Right lobe of liver (tissue), 4 donors: ENCODE results near the gene KCNH2.

Experiments
- POLR2A ChIP-seq: fragments of 450-650 bp; IDR thresholded peaks from one replicate; pipeline ENCODE4 v1.6.1; 2017; ENCODE audit warnings: antibody characterized with exemption, mild to moderate bottlenecking
- TF ChIP-seq, protein P1 (sequence below), 4 donors: fragments of 200-600 bp in 3 of 4; fragments of 450-650 bp in 1 of 4; IDR thresholded peaks; one replicate each; pipeline versions ENCODE4 v1.5.1 to v1.8.0; 2016 to 2022; ENCODE audit warnings: antibody characterized with exemption in 4 of 4, mild to moderate bottlenecking in 2 of 4
- donor health status: DM: no; HTN: no; CAD: no.
- donor health status: DM: no; HTN: no; CAD: no.
- donor health status: DM: no; HTN: yes; CAD: no.

DNA sequence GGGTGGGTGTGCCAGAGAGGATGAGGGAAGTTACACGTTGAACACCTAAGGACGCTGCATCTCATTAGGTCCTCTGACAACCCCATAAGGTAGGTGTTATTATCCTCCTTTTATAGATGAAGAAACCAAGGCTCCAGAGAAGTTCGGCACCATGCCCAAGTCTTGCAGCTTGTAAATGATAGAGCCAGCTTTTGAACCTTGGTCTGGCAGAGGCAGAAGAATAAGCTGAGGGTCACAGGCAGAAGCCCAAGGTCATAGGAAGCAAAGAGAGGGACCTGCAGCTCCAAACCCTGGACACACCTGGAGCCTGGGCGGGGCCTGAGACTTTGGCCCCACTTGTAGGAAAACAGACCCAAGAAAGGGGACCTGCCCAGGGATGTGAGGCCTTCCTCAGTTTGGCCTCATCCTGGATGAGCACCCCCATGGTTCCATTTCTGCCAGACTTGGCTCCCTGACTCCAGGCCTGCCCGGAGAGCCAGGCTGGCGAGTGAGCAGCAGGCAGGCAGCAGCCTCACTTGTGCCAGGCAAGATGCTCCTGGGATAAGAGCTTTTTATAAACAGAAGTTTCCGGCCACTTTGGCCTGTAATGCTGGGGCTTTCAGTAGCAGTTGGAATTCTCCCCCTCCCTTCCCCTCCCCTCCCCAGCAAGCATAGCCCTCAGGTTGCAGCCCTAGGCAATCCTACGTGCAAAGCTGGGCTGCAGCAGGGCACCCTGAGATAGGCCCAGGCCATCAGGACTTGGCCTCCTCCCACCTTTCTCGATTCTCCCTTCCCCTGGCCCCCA, 2.4 kb downstream of the KCNH2 start:
- TF ChIP-seq, protein P1, sequence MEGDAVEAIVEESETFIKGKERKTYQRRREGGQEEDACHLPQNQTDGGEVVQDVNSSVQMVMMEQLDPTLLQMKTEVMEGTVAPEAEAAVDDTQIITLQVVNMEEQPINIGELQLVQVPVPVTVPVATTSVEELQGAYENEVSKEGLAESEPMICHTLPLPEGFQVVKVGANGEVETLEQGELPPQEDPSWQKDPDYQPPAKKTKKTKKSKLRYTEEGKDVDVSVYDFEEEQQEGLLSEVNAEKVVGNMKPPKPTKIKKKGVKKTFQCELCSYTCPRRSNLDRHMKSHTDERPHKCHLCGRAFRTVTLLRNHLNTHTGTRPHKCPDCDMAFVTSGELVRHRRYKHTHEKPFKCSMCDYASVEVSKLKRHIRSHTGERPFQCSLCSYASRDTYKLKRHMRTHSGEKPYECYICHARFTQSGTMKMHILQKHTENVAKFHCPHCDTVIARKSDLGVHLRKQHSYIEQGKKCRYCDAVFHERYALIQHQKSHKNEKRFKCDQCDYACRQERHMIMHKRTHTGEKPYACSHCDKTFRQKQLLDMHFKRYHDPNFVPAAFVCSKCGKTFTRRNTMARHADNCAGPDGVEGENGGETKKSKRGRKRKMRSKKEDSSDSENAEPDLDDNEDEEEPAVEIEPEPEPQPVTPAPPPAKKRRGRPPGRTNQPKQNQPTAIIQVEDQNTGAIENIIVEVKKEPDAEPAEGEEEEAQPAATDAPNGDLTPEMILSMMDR (IDR thresholded peaks at IDR 0.05) = no peak
- TF ChIP-seq POLR2A = no peak
